ENCODE measurements around the gene GTF3C5.

GRCh38 chr9:133090187-133090586 lies 59.4 kb downstream of the GTF3C5 start:
- TF ChIP-seq, protein P1, sequence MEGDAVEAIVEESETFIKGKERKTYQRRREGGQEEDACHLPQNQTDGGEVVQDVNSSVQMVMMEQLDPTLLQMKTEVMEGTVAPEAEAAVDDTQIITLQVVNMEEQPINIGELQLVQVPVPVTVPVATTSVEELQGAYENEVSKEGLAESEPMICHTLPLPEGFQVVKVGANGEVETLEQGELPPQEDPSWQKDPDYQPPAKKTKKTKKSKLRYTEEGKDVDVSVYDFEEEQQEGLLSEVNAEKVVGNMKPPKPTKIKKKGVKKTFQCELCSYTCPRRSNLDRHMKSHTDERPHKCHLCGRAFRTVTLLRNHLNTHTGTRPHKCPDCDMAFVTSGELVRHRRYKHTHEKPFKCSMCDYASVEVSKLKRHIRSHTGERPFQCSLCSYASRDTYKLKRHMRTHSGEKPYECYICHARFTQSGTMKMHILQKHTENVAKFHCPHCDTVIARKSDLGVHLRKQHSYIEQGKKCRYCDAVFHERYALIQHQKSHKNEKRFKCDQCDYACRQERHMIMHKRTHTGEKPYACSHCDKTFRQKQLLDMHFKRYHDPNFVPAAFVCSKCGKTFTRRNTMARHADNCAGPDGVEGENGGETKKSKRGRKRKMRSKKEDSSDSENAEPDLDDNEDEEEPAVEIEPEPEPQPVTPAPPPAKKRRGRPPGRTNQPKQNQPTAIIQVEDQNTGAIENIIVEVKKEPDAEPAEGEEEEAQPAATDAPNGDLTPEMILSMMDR (conservative IDR thresholded peaks at IDR 0.05; ENCODE audit: low read length), result no peak
- no peak for TF ChIP-seq EZH2phosphoT487 (IDR thresholded peaks at IDR 0.05; ENCODE audit: borderline replicate concordance, low read depth, low read length)

Measured in OCI-LY7 (cell line).